GM23338 (cell line): Measurements from ENCODE around the gene ITGA8. TPM values are rescaled to one million over a fixed set of nuclear protein-coding genes. Genes with fewer than 3 reads are reported as not detected.

Experiments used
- ATAC-seq: fragments of 200-7000 bp; cut with Tn5 transposase; 3 replicates; pipeline ENCODE4 v1.9.1; 2020
- DNase-seq: peaks from one replicate; pipeline ENCODE4 v3.0.0-alpha.2; 2015; ENCODE audit warnings: low spot score
- H2AFZ ChIP-seq: fragments of 200-600 bp; sonication (generic); 2 replicates; pipeline ENCODE4 v1.8.0; 2016; ENCODE audit warnings: antibody characterized with exemption, mild to moderate bottlenecking, moderate library complexity
- H3F3A ChIP-seq: fragments of 200-600 bp; sonication (generic); replicated peaks from 2 replicates; pipeline ENCODE4 v1.8.0; 2017; ENCODE audit warnings: antibody characterized with exemption, mixed run types, low read depth
- H3K27ac ChIP-seq: fragments of 200-600 bp; sonication (generic); 2 replicates; pipeline ENCODE4 v1.6.1; 2016; ENCODE audit warnings: low read depth
- H3K27me3 ChIP-seq: fragments of 200-600 bp; sonication (generic); 2 replicates; pipeline ENCODE4 v1.8.0; 2016; ENCODE audit warnings: mild to moderate bottlenecking, mixed run types, moderate library complexity; ENCODE audit not compliant: insufficient read depth
- H3K36me3 ChIP-seq: fragments of 200-600 bp; sonication (generic); 2 replicates; pipeline ENCODE4 v1.8.0; 2016; ENCODE audit warnings: mild to moderate bottlenecking; ENCODE audit not compliant: insufficient read depth
- H3K4me1 ChIP-seq: fragments of 200-600 bp; sonication (generic); 2 replicates; pipeline ENCODE4 v1.8.0; 2016; ENCODE audit warnings: mild to moderate bottlenecking, moderate library complexity; ENCODE audit not compliant: insufficient read depth
- H3K4me2 ChIP-seq: fragments of 200-600 bp; sonication (generic); 2 replicates; pipeline ENCODE4 v1.7.1; 2017; ENCODE audit warnings: mixed run types
- H3K4me3 ChIP-seq: fragments of 200-600 bp; sonication (generic); 2 replicates; pipeline ENCODE4 v1.6.1; 2016; ENCODE audit warnings: mixed run types
- H3K79me2 ChIP-seq: fragments of 200-600 bp; sonication (generic); replicated peaks from 2 replicates; pipeline ENCODE4 v1.8.0; 2017; ENCODE audit warnings: mild to moderate bottlenecking; ENCODE audit not compliant: insufficient read depth
- H3K9me2 ChIP-seq: fragments of 200-600 bp; sonication (generic); 2 replicates; pipeline ENCODE4 v1.8.0; 2017; ENCODE audit not compliant: insufficient read depth
- H4K20me1 ChIP-seq: fragments of 200-600 bp; sonication (generic); replicated peaks from 2 replicates; pipeline ENCODE4 v1.8.0; 2017; ENCODE audit warnings: mild to moderate bottlenecking; ENCODE audit not compliant: insufficient read depth
- H3K27ac Mint-ChIP-seq: 2 replicates; pipeline ENCODE4 v1.8.0; 2020; ENCODE audit warnings: inconsistent platforms, mild to moderate bottlenecking, moderate library complexity, mixed read lengths
- H3K27me3 Mint-ChIP-seq: 3 replicates; pipeline ENCODE4 v1.8.0; 2022; ENCODE audit warnings: low read depth, mild to moderate bottlenecking, moderate library complexity, mixed read lengths, inconsistent platforms; ENCODE audit not compliant: insufficient read depth, poor library complexity
- H3K36me3 Mint-ChIP-seq: 3 replicates; pipeline ENCODE4 v1.8.0; 2021; ENCODE audit warnings: low read depth, mild to moderate bottlenecking, inconsistent platforms, moderate library complexity, mixed read lengths
- H3K4me1 Mint-ChIP-seq: 3 replicates; pipeline ENCODE4 v1.8.0; 2020; ENCODE audit warnings: mild to moderate bottlenecking, inconsistent platforms, mixed read lengths
- H3K4me3 Mint-ChIP-seq: 3 replicates; pipeline ENCODE4 v1.8.0; 2021; ENCODE audit warnings: moderate library complexity, mild to moderate bottlenecking, inconsistent platforms, mixed read lengths
- H3K9me3 Mint-ChIP-seq: 3 replicates; pipeline ENCODE4 v1.8.0; 2020; ENCODE audit warnings: moderate library complexity, mild to moderate bottlenecking, inconsistent platforms, mixed read lengths
- CREB1 ChIP-seq: fragments of 250-450 bp; sonication (Bioruptor Pico); IDR thresholded peaks from 2 replicates; pipeline ENCODE4 v1.5.0; 2020; ENCODE audit warnings: low read depth, mild to moderate bottlenecking, moderate library complexity
- EZH2 ChIP-seq: fragments of 200-600 bp; sonication (generic); IDR thresholded peaks from one replicate; pipeline ENCODE4 v1.8.0; 2017; ENCODE audit warnings: antibody characterized with exemption, mild to moderate bottlenecking, low read depth; ENCODE audit not compliant: unreplicated experiment
- EZH2phosphoT487 ChIP-seq: fragments of 200-600 bp; sonication (generic); IDR thresholded peaks from one replicate; pipeline ENCODE4 v1.8.1; 2018; ENCODE audit warnings: antibody characterized with exemption; ENCODE audit not compliant: unreplicated experiment
- JUNB ChIP-seq: IDR thresholded peaks from one replicate; pipeline ENCODE4 v1.6.1; 2016; ENCODE audit warnings: antibody characterized with exemption; ENCODE audit not compliant: unreplicated experiment
- NANOG ChIP-seq: IDR thresholded peaks from 2 replicates; pipeline ENCODE4 v1.6.1; 2016; ENCODE audit warnings: antibody characterized with exemption, borderline replicate concordance
- POLR2AphosphoS5 ChIP-seq: IDR thresholded peaks from 2 replicates; pipeline ENCODE4 v1.6.1; 2016; ENCODE audit warnings: antibody characterized with exemption, low read depth
- STAT1 ChIP-seq: IDR thresholded peaks from one replicate; pipeline ENCODE4 v1.6.1; 2016; ENCODE audit warnings: antibody characterized with exemption; ENCODE audit not compliant: unreplicated experiment
- ZNF114 ChIP-seq: fragments of 250-450 bp; sonication (Bioruptor Pico); IDR thresholded peaks from 2 replicates; pipeline ENCODE4 v1.5.0; 2020; ENCODE audit warnings: mild to moderate bottlenecking, moderate library complexity
- ZNF331 ChIP-seq: fragments of 250-450 bp; sonication (Bioruptor Pico); IDR thresholded peaks from 2 replicates; pipeline ENCODE4 v1.5.0; 2020; ENCODE audit warnings: low read depth, mild to moderate bottlenecking, moderate library complexity
- polyA plus RNA-seq: library from polyadenylated mRNA; unstranded; fragments of >200 nt; fragmentation: Nextera tagmentation; extraction: Ambion mirVana; gene quantifications from 2 replicates; pipeline ENCODE4 v1.2.1, GENCODE V29; 2016
- total RNA-seq: library from RNA; depleted of rRNA; stranded (reverse); fragments of >200 nt; shearing (Covaris generic); gene quantifications from 2 replicates; pipeline ENCODE4 v1.2.3, GENCODE V29; 2014
- TF ChIP-seq, protein P1 (sequence below): fragments of 250-450 bp; sonication (Bioruptor Pico); IDR thresholded peaks from 2 replicates; pipeline ENCODE4 v1.5.0; 2020; ENCODE audit warnings: mild to moderate bottlenecking, moderate library complexity
- TF ChIP-seq, protein P2 (sequence below), 2 experiments: fragments of 200-600 bp in 1 of 2; sonication (generic) in 1 of 2; conservative IDR thresholded peaks; 2 replicates each; pipeline versions ENCODE4 v1.5.1 to v1.6.1; 2016 to 2017; ENCODE audit warnings: antibody characterized with exemption in 2 of 2, low read depth in 2 of 2, mild to moderate bottlenecking in 2 of 2, moderate library complexity in 1 of 2
- TF ChIP-seq, protein P3 (sequence below): IDR thresholded peaks from one replicate; pipeline ENCODE4 v1.6.1; 2018; ENCODE audit warnings: antibody characterized with exemption; ENCODE audit not compliant: unreplicated experiment
- TF ChIP-seq, protein P4 (sequence below): IDR thresholded peaks from 2 replicates; pipeline ENCODE4 v1.6.1; 2016; ENCODE audit warnings: antibody characterized with exemption

ITGA8 gene
- total and polyA plus RNA-seq, 2 experiments from 2014 or later: not detected

DNA sequence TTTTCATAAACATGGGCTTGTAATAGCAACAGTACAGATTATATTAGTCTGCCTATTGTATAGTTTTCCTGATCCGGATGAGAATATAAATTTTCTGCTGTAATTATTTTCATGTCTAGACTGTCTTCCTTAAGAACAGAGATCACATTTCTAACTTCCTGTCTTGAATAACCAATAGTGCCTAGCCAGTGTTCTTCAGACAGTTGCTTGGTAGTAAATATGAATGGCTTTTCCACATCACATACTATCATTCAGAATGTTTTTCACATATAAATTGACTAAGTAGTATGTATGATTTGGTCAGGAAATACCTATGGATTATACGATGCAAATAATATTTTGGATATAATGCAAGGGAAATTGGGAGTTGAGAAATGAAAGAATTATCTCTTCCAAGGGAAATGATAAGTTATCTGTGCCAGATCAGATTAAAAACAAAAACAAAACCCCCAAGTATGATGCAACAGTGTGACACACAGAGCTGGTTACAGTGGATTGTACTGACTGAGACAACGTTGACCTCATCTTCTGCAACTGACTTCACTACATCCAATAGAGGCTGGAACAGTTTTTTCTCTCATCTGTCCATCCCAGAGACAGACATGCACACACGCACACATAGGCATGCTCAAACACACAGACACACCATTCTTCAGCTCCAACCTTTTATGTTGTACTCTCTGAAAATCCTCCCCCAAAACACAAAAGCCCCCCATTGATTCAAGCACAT lies 16.4 kb downstream of the ITGA8 start:
- Histone ChIP-seq H2AFZ (no peak overlapping the region), H3F3A (no peaks in the 10 kb centered on the region), H3K79me2 (no peaks in the 10 kb centered on the region), H3K36me3 (no peaks in the 10 kb centered on the region), H4K20me1 (no peaks in the 10 kb centered on the region), H3K27ac (no peak overlapping the region), H3K27me3 (no peaks in the 10 kb centered on the region), H3K4me1 (no peaks in the 10 kb centered on the region), H3K9me2 (no peaks in the 10 kb centered on the region), H3K4me2 (no peak overlapping the region), H3K4me3 (no peak overlapping the region)
- TF ChIP-seq NANOG: no peak
- TF ChIP-seq, protein P1, sequence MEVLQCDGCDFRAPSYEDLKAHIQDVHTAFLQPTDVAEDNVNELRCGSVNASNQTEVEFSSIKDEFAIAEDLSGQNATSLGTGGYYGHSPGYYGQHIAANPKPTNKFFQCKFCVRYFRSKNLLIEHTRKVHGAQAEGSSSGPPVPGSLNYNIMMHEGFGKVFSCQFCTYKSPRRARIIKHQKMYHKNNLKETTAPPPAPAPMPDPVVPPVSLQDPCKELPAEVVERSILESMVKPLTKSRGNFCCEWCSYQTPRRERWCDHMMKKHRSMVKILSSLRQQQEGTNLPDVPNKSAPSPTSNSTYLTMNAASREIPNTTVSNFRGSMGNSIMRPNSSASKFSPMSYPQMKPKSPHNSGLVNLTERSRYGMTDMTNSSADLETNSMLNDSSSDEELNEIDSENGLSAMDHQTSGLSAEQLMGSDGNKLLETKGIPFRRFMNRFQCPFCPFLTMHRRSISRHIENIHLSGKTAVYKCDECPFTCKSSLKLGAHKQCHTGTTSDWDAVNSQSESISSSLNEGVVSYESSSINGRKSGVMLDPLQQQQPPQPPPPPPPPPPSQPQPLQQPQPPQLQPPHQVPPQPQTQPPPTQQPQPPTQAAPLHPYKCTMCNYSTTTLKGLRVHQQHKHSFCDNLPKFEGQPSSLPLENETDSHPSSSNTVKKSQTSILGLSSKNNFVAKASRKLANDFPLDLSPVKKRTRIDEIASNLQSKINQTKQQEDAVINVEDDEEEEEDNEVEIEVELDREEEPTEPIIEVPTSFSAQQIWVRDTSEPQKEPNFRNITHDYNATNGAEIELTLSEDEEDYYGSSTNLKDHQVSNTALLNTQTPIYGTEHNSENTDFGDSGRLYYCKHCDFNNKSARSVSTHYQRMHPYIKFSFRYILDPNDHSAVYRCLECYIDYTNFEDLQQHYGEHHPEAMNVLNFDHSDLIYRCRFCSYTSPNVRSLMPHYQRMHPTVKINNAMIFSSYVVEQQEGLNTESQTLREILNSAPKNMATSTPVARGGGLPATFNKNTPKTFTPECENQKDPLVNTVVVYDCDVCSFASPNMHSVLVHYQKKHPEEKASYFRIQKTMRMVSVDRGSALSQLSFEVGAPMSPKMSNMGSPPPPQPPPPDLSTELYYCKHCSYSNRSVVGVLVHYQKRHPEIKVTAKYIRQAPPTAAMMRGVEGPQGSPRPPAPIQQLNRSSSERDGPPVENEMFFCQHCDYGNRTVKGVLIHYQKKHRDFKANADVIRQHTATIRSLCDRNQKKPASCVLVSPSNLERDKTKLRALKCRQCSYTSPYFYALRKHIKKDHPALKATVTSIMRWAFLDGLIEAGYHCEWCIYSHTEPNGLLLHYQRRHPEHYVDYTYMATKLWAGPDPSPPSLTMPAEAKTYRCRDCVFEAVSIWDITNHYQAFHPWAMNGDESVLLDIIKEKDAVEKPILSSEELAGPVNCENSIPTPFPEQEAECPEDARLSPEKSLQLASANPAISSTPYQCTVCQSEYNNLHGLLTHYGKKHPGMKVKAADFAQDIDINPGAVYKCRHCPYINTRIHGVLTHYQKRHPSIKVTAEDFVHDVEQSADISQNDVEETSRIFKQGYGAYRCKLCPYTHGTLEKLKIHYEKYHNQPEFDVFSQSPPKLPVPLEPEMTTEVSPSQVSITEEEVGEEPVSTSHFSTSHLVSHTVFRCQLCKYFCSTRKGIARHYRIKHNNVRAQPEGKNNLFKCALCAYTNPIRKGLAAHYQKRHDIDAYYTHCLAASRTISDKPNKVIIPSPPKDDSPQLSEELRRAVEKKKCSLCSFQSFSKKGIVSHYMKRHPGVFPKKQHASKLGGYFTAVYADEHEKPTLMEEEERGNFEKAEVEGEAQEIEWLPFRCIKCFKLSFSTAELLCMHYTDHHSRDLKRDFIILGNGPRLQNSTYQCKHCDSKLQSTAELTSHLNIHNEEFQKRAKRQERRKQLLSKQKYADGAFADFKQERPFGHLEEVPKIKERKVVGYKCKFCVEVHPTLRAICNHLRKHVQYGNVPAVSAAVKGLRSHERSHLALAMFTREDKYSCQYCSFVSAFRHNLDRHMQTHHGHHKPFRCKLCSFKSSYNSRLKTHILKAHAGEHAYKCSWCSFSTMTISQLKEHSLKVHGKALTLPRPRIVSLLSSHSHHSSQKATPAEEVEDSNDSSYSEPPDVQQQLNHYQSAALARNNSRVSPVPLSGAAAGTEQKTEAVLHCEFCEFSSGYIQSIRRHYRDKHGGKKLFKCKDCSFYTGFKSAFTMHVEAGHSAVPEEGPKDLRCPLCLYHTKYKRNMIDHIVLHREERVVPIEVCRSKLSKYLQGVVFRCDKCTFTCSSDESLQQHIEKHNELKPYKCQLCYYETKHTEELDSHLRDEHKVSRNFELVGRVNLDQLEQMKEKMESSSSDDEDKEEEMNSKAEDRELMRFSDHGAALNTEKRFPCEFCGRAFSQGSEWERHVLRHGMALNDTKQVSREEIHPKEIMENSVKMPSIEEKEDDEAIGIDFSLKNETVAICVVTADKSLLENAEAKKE (CRISPR knock-in tag): no peak
- no peak for TF ChIP-seq ZNF114 (CRISPR knock-in tag)
- TF ChIP-seq, protein P2, sequence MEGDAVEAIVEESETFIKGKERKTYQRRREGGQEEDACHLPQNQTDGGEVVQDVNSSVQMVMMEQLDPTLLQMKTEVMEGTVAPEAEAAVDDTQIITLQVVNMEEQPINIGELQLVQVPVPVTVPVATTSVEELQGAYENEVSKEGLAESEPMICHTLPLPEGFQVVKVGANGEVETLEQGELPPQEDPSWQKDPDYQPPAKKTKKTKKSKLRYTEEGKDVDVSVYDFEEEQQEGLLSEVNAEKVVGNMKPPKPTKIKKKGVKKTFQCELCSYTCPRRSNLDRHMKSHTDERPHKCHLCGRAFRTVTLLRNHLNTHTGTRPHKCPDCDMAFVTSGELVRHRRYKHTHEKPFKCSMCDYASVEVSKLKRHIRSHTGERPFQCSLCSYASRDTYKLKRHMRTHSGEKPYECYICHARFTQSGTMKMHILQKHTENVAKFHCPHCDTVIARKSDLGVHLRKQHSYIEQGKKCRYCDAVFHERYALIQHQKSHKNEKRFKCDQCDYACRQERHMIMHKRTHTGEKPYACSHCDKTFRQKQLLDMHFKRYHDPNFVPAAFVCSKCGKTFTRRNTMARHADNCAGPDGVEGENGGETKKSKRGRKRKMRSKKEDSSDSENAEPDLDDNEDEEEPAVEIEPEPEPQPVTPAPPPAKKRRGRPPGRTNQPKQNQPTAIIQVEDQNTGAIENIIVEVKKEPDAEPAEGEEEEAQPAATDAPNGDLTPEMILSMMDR (conservative IDR thresholded peaks at IDR 0.05; ENCODE audit: low read depth in 2 of 2): no peak
- TF ChIP-seq, protein P3, sequence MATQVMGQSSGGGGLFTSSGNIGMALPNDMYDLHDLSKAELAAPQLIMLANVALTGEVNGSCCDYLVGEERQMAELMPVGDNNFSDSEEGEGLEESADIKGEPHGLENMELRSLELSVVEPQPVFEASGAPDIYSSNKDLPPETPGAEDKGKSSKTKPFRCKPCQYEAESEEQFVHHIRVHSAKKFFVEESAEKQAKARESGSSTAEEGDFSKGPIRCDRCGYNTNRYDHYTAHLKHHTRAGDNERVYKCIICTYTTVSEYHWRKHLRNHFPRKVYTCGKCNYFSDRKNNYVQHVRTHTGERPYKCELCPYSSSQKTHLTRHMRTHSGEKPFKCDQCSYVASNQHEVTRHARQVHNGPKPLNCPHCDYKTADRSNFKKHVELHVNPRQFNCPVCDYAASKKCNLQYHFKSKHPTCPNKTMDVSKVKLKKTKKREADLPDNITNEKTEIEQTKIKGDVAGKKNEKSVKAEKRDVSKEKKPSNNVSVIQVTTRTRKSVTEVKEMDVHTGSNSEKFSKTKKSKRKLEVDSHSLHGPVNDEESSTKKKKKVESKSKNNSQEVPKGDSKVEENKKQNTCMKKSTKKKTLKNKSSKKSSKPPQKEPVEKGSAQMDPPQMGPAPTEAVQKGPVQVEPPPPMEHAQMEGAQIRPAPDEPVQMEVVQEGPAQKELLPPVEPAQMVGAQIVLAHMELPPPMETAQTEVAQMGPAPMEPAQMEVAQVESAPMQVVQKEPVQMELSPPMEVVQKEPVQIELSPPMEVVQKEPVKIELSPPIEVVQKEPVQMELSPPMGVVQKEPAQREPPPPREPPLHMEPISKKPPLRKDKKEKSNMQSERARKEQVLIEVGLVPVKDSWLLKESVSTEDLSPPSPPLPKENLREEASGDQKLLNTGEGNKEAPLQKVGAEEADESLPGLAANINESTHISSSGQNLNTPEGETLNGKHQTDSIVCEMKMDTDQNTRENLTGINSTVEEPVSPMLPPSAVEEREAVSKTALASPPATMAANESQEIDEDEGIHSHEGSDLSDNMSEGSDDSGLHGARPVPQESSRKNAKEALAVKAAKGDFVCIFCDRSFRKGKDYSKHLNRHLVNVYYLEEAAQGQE: no peak
- TF ChIP-seq ZNF331: no peak
- no peak for TF ChIP-seq STAT1
- no peak for TF ChIP-seq POLR2AphosphoS5
- no peak for TF ChIP-seq CREB1 (CRISPR knock-in tag)
- no peak for TF ChIP-seq EZH2phosphoT487
- TF ChIP-seq, protein P4, sequence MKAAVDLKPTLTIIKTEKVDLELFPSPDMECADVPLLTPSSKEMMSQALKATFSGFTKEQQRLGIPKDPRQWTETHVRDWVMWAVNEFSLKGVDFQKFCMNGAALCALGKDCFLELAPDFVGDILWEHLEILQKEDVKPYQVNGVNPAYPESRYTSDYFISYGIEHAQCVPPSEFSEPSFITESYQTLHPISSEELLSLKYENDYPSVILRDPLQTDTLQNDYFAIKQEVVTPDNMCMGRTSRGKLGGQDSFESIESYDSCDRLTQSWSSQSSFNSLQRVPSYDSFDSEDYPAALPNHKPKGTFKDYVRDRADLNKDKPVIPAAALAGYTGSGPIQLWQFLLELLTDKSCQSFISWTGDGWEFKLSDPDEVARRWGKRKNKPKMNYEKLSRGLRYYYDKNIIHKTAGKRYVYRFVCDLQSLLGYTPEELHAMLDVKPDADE: no peak
- no peak for TF ChIP-seq JUNB
- no peak for TF ChIP-seq EZH2
- Mint-ChIP-seq H3K4me3 (no peak overlapping the region), H3K9me3 (no peaks in the 10 kb centered on the region; the same call in 2 of the 3 replicates), H3K27me3 (no peaks in the 10 kb centered on the region), H3K27ac (no peak overlapping the region), H3K4me1 (no peaks in the 10 kb centered on the region), H3K36me3 (no peaks in the 10 kb centered on the region)
- ATAC-seq (no peak), DNase-seq (no peak)
